BLaER1 (cell line): ENCODE results near the gene LYRM2.

Source experiments
- H3K27ac ChIP-seq: shearing (Covaris generic); formaldehyde crosslinking; 2 replicates; pipeline ENCODE4 v1.8.1; 2022
- H3K27me3 ChIP-seq: shearing (Covaris generic); formaldehyde crosslinking; 2 replicates; pipeline ENCODE4 v1.8.1; 2022
- H3K36me3 ChIP-seq: shearing (Covaris generic); formaldehyde crosslinking; 2 replicates; pipeline ENCODE4 v1.8.1; 2022
- H3K4me1 ChIP-seq: shearing (Covaris generic); formaldehyde crosslinking; 2 replicates; pipeline ENCODE4 v1.8.1; 2022
- H3K4me2 ChIP-seq: shearing (Covaris generic); formaldehyde crosslinking; 2 replicates; pipeline ENCODE4 v1.8.1; 2022
- H3K4me3 ChIP-seq: shearing (Covaris generic); formaldehyde crosslinking; 2 replicates; pipeline ENCODE4 v1.8.1; 2022
- H3K9ac ChIP-seq: shearing (Covaris generic); formaldehyde crosslinking; 2 replicates; pipeline ENCODE4 v1.8.1; 2022
- H3K9me3 ChIP-seq: shearing (Covaris generic); formaldehyde crosslinking; 2 replicates; pipeline ENCODE4 v1.8.1; 2022
- H4K20me1 ChIP-seq: shearing (Covaris generic); formaldehyde crosslinking; 2 replicates; pipeline ENCODE4 v1.8.1; 2022
- Cebpa-rat ChIP-seq: shearing (Covaris generic); IDR thresholded peaks from 2 replicates; pipeline ENCODE4 v1.8.1; 2022

Gene LYRM2

DNA sequence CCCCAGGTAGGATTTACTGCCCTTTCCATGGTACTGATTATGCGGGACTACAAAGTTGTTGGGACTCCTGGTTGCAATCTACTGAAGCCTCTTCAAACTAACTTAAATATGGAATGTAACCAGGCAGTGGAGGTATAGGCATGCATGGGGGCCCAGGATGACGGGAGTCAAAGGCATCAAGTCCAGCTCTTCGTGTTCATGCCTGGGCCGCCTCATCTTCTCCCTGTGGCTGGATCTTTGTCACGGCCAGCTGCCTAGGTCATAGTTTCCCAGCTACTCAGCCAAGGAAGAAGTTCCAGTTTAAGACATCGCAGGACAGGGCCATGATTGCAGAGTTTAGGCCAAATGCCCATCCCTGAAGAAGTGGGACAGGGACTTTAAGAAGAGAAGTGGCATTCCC lies 20.5 kb downstream of the LYRM2 start:
- no peaks in the 10 kb centered on the region for H3K36me3 ChIP-seq
- no peak overlapping the region for H3K9ac ChIP-seq
- no peak for TF ChIP-seq Cebpa-rat
- H3K4me2 ChIP-seq: no peak overlapping the region
- no peaks in the 10 kb centered on the region for H3K4me1 ChIP-seq
- H3K27me3 ChIP-seq: no peaks in the 10 kb centered on the region
- H3K4me3 ChIP-seq: no peak overlapping the region
- H4K20me1 ChIP-seq: no peaks in the 10 kb centered on the region
- no peaks in the 10 kb centered on the region for H3K9me3 ChIP-seq
- no peak overlapping the region for H3K27ac ChIP-seq

DNA sequence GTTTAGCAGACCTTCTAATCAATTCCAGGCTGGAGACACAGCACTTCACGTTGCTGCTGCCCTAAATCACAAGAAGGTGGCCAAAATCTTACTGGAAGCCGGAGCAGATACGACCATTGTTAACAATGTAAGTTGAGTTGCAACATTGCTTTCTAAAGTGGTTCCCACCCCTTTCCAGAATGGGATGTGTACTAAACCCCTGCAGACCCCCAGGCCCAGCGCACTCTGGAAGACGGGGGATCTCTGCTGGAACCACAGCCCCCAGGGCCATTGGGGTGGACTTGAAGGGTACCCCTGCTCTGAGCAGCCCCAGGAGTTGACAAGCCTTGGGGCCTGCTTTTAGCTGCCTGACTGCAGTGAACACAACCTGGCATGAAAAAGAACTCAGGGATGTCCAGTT lies 22.0 kb downstream of the LYRM2 start:
- Histone ChIP-seq H3K4me2 (no peak overlapping the region), H3K27me3 (no peaks in the 10 kb centered on the region), H3K36me3 (no peaks in the 10 kb centered on the region), H3K4me3 (no peak overlapping the region), H3K9me3 (no peaks in the 10 kb centered on the region), H3K4me1 (peaks cover 8% of the 10 kb centered on the region), H3K9ac (no peak overlapping the region), H3K27ac (no peak overlapping the region), H4K20me1 (no peaks in the 10 kb centered on the region)
- no peak for TF ChIP-seq Cebpa-rat

DNA sequence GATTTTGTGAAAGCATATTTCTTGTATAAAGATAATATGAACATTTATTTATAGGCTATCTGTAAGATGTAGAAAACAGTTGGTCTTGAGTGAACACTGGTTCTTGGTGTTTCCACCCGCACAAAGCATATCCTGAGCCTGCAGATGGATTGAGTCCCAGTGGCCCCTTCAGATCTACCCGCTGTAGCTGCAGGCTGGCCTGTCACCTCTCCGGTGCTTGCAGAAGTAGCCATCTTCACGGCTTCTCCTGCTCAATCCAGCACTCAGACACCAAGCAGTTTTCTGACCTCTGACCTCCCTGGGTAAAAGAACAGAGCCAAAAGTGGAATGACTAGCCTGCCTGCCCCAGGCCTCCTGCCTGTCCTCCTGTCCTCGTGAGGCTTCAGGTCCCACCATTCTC lies 22.7 kb downstream of the LYRM2 start:
- no peak overlapping the region for H3K4me2 ChIP-seq
- no peaks in the 10 kb centered on the region for H3K27me3 ChIP-seq
- H3K4me3 ChIP-seq: no peak overlapping the region
- peaks cover 14% of the 10 kb centered on the region for H3K4me1 ChIP-seq
- H4K20me1 ChIP-seq: no peaks in the 10 kb centered on the region
- H3K9me3 ChIP-seq: no peaks in the 10 kb centered on the region
- no peaks in the 10 kb centered on the region for H3K36me3 ChIP-seq
- no peak overlapping the region for H3K9ac ChIP-seq
- no peak for TF ChIP-seq Cebpa-rat
- H3K27ac ChIP-seq: no peak overlapping the region

DNA sequence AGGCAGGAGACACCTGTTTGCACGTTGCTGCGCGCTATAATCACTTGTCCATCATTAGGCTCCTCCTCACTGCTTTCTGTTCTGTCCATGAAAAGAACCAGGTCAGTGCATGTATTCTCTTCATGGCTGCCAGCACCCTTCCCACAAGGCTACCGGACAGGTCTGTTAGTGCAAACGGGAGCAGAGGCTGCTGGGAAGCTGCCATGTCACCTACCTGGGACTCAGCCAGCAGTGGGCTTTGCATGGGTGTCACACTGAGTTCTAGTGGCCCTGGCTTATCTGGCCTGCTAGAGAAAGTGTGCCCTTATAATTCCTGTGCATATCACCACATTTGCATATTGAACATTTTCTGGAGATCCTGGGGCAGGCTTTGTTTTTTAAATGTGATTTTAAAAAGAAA lies 24.8 kb downstream of the LYRM2 start:
- Histone ChIP-seq H3K27me3 (no peaks in the 10 kb centered on the region), H3K4me1 (peaks cover 15% of the 10 kb centered on the region), H3K4me2 (no peak overlapping the region), H3K9ac (no peak overlapping the region), H3K9me3 (no peaks in the 10 kb centered on the region), H3K36me3 (no peaks in the 10 kb centered on the region), H3K27ac (no peak overlapping the region), H4K20me1 (no peaks in the 10 kb centered on the region), H3K4me3 (no peak overlapping the region)
- no peak for TF ChIP-seq Cebpa-rat

DNA sequence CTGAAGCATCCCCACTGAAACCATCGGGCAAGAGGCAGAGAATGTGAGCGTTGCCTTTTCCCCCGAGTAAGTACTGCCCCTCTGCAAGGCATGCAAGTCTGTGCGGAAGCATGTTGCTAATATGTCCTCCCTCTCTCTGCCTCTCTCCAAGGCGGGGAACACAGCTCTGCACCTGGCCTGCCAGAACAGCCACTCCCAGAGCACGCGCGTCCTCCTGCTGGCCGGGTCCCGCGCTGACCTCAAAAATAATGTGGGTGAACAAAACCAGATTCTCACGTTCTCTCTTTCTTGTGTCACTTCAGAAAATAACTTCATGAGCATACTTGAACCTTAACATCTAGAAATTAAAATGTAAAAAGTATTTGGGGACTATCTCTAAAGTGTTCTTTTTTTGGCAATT lies 26.4 kb downstream of the LYRM2 start:
- Histone ChIP-seq H4K20me1 (no peaks in the 10 kb centered on the region), H3K4me1 (peaks cover 15% of the 10 kb centered on the region), H3K9me3 (no peaks in the 10 kb centered on the region), H3K27me3 (no peaks in the 10 kb centered on the region), H3K27ac (no peak overlapping the region), H3K36me3 (no peaks in the 10 kb centered on the region), H3K4me2 (peak overlapping the region; percentile 48), H3K4me3 (no peak overlapping the region), H3K9ac (no peak overlapping the region)
- no peak for TF ChIP-seq Cebpa-rat

DNA sequence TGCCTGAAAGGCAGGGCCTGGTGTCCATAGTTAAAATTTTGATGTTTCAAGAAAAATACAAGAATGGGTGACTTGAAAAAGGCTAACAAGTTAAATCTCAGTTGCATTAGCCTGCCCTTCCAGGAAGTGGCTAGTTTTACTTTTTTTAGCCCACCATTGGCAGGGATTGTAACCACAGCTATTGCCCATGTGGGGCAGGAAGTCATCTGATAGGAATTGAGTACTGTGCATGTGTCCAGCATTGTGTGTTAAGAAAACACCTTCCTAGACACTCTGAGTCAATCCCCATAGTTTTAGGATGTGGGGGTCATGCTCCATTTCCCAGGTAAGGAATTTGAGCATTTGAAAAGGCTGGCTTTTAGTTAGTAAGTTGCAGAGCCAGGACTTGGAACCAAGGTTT lies 26.9 kb downstream of the LYRM2 start:
- Histone ChIP-seq H3K4me1 (peaks cover 15% of the 10 kb centered on the region), H3K9me3 (no peaks in the 10 kb centered on the region), H3K27ac (no peak overlapping the region), H3K9ac (no peak overlapping the region), H3K4me3 (no peak overlapping the region), H3K27me3 (no peaks in the 10 kb centered on the region), H3K4me2 (peak overlapping the region; percentile 48), H3K36me3 (no peaks in the 10 kb centered on the region), H4K20me1 (no peaks in the 10 kb centered on the region)
- TF ChIP-seq Cebpa-rat: no peak

DNA sequence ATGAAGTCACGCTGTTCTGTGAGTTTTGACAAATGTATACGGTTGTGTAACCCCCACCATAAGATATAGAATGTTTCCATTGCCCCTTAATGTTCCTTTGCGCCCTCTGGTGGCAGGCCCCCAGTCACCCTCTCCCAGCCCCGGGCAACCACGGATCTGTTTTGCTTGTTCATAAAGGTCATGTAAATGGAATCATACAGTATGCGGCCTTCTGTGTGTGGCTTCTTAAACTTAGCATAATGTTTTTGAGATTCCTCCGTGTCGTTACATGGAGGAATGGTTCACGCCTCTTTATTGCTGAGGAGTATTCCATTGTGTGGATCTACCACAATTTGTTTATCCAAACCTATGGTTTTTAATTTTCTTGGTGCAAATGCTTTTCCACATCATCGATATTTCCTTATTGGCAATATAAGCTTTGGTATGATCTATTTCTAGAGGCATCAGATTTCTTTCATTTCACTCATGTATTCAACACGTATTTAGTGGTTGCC lies 28.4 kb downstream of the LYRM2 start:
- Histone ChIP-seq H3K27me3 (no peaks in the 10 kb centered on the region), H3K4me1 (peaks cover 15% of the 10 kb centered on the region), H3K4me2 (no peak overlapping the region), H3K27ac (no peak overlapping the region), H4K20me1 (no peaks in the 10 kb centered on the region), H3K4me3 (no peak overlapping the region), H3K9ac (no peak overlapping the region), H3K36me3 (no peaks in the 10 kb centered on the region), H3K9me3 (no peaks in the 10 kb centered on the region)
- TF ChIP-seq Cebpa-rat: no peak

DNA sequence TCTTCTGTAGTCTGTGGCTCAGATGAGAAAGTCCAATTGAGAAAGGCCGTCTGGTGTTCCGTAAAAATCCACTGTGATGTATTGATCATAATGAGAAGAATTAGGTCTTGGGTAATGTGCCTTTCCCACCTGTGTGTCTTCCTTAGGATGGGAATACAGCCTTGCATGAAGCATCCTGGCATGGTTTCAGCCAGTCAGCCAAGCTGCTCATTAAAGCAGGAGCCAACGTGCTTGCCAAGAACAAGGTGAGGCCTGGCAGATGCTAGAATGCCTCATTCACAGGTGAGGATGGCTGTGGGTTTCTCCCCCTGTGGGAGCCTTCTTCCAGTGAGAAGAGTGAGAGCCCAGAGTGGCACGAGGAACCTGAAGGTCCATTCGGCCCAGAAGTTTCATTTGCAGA lies 32.7 kb downstream of the LYRM2 start:
- H3K36me3 ChIP-seq: no peaks in the 10 kb centered on the region
- no peak overlapping the region for H3K27ac ChIP-seq
- TF ChIP-seq Cebpa-rat: no peak

DNA sequence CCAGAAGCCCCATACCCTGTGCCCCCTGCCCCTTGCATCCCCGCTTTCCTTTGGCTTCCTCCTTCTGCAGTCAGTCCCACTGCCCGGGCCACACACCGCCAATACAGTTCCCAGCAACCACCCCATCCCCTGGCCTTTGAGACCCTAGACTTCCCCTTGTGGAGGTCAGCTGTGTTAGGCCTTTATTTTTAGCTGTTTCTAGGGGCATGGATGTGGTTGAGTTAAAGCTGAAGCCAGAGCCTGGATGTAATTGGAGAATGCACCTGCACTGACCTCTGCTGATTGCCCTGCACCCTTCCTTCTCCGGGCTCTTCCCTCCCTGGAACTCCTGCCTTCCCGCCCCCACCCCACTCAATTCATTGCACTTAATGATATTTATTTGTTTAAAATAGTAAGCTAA lies 33.9 kb downstream of the LYRM2 start:
- no peak overlapping the region for H3K9ac ChIP-seq
- H3K4me1 ChIP-seq: no peaks in the 10 kb centered on the region
- no peaks in the 10 kb centered on the region for H3K36me3 ChIP-seq
- H3K27me3 ChIP-seq: no peaks in the 10 kb centered on the region
- no peaks in the 10 kb centered on the region for H3K9me3 ChIP-seq
- no peak for TF ChIP-seq Cebpa-rat
- H3K4me2 ChIP-seq: no peak overlapping the region
- no peak overlapping the region for H3K4me3 ChIP-seq
- no peaks in the 10 kb centered on the region for H4K20me1 ChIP-seq
- H3K27ac ChIP-seq: no peak overlapping the region

More for the DNA sequence above, 32.7 kb downstream of the LYRM2 start:
- peaks cover under 1% of the 10 kb centered on the region; the same call in 1 of the 2 replicates for H3K4me1 ChIP-seq
- no peaks in the 10 kb centered on the region for H4K20me1 ChIP-seq
- no peaks in the 10 kb centered on the region for H3K27me3 ChIP-seq
- no peak overlapping the region for H3K4me3 ChIP-seq
- H3K9me3 ChIP-seq: no peaks in the 10 kb centered on the region
- H3K9ac ChIP-seq: no peak overlapping the region
- H3K4me2 ChIP-seq: no peak overlapping the region

DNA sequence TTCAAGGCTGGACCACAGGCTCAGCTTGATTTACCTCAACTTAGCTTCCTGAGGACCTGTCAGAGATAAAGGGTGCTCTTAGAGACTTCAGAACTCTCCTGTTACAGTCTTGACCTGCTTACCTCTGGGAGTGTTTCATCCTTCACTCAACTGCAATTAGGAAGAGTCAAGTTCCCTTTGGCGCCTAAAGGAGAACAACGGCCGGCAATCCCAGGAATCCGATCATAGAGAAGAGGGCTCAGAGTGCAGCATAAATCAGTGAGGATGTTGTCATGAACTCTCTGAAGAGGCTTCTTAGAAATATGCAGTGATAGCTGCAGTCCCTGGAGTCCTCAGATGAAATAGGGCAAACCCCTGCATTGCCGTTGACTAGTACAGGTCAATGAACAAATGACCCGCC lies 36.4 kb downstream of the LYRM2 start:
- Histone ChIP-seq H3K36me3 (no peaks in the 10 kb centered on the region), H3K27me3 (no peaks in the 10 kb centered on the region), H3K4me3 (no peak overlapping the region), H3K27ac (no peak overlapping the region), H4K20me1 (no peaks in the 10 kb centered on the region), H3K4me2 (no peak overlapping the region), H3K4me1 (peaks cover 8% of the 10 kb centered on the region; the same call in 1 of the 2 replicates), H3K9ac (no peak overlapping the region), H3K9me3 (no peaks in the 10 kb centered on the region)
- TF ChIP-seq Cebpa-rat: no peak

DNA sequence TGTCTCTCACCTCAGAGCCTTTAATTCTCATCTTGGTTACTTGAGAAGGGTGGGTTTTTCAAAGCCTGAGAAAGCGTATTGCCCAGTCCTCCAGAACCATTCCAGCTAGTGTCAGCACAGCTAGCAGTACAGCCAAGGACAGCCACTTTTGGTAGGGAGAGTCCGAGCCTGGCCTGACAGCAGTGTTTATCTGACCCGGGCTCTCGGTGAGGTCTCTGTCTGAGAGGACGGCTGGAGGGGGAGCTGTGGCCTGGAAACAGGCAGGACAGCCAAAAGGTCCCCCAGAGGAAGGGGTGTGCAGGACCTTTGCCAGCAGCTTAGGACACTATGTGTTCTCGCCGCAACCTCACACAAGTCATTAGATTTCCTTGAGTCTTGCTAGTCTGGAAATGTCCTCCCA lies 38.8 kb downstream of the LYRM2 start:
- no peaks in the 10 kb centered on the region for H3K9me3 ChIP-seq

More for the DNA sequence above, 38.8 kb downstream of the LYRM2 start:
- TF ChIP-seq Cebpa-rat: no peak
- Histone ChIP-seq H3K4me1 (peaks cover 8% of the 10 kb centered on the region; the same call in 1 of the 2 replicates), H4K20me1 (no peaks in the 10 kb centered on the region), H3K27me3 (no peaks in the 10 kb centered on the region), H3K9ac (no peak overlapping the region), H3K4me3 (no peak overlapping the region), H3K4me2 (no peak overlapping the region), H3K36me3 (no peaks in the 10 kb centered on the region), H3K27ac (no peak overlapping the region)
